Fibroblast of skin of abdomen (primary cell): ENCODE data around the gene TFPI2. TPM values are rescaled to one million over a fixed set of nuclear protein-coding genes. Genes with fewer than 3 reads are reported as not detected.
"Not testable (repeated sequence)": the region's sequence is repeated elsewhere in the genome, so short reads cannot be mapped to it uniquely, and the experiment has no call there.

Source experiments
- DNase-seq: peaks from one replicate; pipeline ENCODE4 v3.0.0-alpha.2; 2013
- polyA plus RNA-seq, 2 experiments: library from polyadenylated mRNA; unstranded; fragments of 120-200 nt; gene quantifications; one replicate each; pipeline ENCODE4 v1.2.1, GENCODE V29; 2013; ENCODE audit not compliant: insufficient read length in 2 of 2

Gene TFPI2
- 17.1 TPM for polyA plus RNA-seq (2013, experiment 1 of 2; ENCODE audit: insufficient read length)
- 17.8 TPM for polyA plus RNA-seq (2013, experiment 2 of 2; ENCODE audit: insufficient read length)

DNA sequence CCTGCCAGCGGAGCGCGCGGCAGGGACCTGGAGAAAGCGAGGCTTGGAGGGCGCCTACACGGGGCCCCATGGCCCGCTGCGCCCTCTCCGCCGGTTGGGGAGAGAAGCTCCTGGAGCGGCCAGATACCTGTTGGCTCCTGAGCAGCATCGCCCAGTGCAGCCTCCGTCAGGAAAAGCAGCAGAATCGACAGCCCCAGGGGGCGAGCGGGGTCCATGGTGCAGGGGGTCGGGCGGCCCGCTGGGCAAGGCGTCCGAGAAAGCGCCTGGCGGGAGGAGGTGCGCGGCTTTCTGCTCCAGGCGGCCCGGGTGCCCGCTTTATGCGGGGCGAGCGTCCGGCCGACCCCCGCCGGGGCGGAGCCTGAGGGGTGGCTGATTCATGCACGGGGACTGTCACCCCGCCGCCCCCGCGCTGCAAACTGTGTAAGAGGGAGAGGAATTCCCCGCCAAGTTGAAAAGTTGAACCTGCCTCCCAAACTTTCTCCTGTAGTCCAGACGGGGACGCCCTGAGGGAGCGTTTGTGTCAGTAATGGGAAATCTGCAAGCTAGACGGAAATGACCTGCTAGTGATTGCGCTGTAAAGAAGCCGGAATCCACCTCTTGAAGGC, at the start of gene TFPI2:
Gene TFPI2, minus strand, starts transcription at position 290 of the 605 bp plus-strand sequence. Its CDS starts 75 bp downstream, at position 215.
- DNase-seq: peak; percentile 55

DNA sequence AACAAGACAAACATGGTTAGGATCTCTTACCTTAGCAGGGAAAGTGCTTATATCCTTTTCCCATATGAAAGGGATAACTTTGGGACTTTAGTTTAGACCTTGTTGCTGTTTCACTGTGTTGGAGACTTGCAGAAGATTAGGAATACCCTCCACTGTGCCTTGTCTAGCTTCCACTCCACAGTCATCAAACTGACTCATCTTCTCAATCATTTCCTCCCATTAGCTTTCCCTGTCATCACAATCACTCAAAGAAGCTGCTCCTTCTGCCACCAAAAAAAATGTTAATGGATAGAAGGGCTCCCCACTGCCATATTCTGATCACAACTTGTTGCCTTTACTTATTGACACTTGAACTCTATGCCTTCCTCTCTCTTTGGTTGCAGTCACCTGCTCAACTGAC, 47.7 kb upstream of the TFPI2 start:
- no peak for DNase-seq

GRCh38 chr7:93937818-93938217, 47.3 kb upstream of the TFPI2 start:
- DNase-seq: no peak

DNA sequence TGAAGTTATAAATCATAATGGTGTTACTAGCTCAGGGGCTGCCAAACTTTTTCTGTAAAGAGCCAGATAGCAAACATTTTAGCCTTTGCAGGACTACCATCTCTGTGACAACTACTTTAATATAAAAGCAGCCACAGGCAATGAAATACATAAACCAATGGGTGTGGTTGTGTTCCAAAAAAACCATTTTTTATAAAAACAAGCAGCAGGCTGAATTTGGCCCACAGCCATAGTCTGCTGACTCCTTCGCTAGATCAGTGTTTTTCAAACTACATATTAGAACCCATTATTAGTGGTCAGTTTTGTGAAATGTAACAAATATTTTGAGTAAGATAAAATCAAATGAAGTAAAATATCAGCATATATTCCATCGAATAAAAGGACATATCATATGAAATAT, 44.5 kb upstream of the TFPI2 start:
- no peak for DNase-seq

GRCh38 chr7:93933156-93933555, 42.6 kb upstream of the TFPI2 start:
- no peak for DNase-seq

- no peak for DNase-seq
Measured at GRCh38 chr7:93931655-93932054, 41.1 kb upstream of the TFPI2 start.

- DNase-seq: no peak
Measured at GRCh38 chr7:93927585-93927984, 37.0 kb upstream of the TFPI2 start.

GRCh38 chr7:93926800-93927199, 36.2 kb upstream of the TFPI2 start:
- no peak for DNase-seq

DNA sequence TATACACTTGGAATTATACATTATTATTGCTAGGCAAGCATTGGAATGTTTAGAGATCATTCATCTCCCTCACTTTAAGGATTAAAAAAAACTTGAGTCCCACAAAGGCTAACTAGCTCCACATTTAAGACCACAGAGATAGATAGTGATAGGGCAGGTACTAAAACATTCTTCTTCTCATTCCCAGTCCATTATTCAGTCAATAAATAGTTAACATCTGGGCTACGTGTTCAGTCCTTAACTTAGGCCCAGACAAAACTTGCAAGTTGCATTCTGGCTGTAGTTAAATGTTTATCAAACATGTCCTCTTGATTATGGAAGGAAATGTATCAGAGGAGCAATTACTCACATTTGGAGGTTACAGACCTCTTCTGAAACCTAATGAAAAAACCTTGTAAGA, 33.4 kb upstream of the TFPI2 start:
- DNase-seq: peak; percentile 49

- DNase-seq: no peak
Measured at GRCh38 chr7:93923296-93923695, 32.7 kb upstream of the TFPI2 start.

DNA sequence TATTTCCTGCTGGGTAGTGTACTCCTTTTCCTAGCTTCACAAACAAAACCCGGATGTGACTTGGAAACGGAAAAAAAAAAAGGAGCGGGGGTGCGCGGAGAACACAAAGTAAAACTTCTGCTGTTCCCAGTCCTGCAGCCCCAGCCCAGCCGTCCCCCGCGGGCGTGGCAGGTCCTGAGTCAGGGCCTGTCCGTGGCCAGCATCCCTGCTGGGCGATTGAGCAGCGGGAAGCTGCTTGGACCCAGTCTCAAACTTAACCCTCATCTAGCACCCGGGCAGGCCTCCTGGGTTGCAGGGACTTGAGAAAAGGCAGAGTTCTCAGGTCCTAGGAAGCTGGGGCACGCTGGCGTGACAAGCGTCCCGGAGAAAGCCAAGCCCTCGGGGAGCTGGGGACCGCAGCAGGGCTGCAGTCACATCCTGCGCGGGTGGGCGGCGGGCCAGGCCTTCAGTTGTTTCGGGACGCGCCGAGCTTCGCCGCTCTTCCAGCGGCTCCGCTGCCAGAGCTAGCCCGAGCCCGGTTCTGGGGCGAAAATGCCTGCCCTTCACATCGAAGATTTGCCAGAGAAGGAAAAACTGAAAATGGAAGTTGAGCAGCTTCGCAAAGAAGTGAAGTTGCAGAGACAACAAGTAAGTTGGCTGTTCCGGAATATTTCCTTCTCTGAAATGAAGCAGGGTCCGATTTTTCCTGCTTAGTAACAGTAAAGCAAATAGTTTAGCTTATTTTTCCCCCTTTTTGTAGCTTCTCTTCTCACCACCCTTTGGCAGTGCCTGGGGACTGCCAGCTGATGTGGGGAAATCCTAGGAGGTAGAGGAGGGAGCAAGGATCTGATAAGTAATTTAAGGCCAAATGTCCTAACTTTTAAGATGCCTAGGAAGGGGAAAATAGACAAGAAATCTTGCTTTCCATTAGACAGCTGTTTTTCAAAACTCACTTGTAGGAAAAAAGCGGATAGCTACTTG, 31.3 kb upstream of the TFPI2 start, which contains the start of gene GNG11:
Gene GNG11, plus strand, starts transcription at position 129 of the 960 bp plus-strand sequence. Its CDS starts 403 bp downstream, at position 532.
- peak; percentile 71 for DNase-seq

GRCh38 chr7:93921186-93921585, 30.6 kb upstream of the TFPI2 start:
- no peak for DNase-seq

- peak; percentile 28 for DNase-seq
Measured at GRCh38 chr7:93920496-93921182, 30.1 kb upstream of the TFPI2 start.

GRCh38 chr7:93916315-93916714, 25.8 kb upstream of the TFPI2 start:
- DNase-seq: not testable (repeated sequence)

- not testable (repeated sequence) for DNase-seq
Measured at GRCh38 chr7:93915888-93916287, 25.3 kb upstream of the TFPI2 start.

- not testable (repeated sequence) for DNase-seq
Measured at GRCh38 chr7:93915206-93915842, 24.8 kb upstream of the TFPI2 start.

DNA sequence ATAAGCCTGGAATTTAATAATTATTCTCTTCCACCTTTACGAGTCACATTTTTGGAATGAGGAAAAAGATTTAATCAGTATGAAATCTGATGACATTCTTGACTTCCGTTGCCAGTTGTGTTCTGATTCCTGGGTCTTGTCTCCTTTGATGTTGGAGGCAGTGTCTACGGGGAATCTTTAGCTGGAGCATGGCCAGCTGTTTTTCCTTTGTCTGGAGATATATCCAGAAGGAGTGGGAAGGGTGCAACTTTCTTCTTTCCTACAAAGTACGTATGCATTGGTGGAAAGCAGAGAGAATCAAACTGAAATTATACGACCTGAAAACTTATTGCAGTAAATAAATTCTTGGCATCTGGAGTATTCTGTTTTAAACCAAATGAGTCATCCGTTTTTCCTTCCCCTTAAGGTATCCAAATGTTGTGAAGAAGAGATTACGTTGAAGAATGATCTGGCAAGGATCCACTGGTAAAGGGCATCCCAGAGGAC, 24.1 kb upstream of the TFPI2 start:
- DNase-seq: peak; percentile 74

- DNase-seq: no peak
Measured at GRCh38 chr7:93913197-93913596, 22.6 kb upstream of the TFPI2 start.

DNA sequence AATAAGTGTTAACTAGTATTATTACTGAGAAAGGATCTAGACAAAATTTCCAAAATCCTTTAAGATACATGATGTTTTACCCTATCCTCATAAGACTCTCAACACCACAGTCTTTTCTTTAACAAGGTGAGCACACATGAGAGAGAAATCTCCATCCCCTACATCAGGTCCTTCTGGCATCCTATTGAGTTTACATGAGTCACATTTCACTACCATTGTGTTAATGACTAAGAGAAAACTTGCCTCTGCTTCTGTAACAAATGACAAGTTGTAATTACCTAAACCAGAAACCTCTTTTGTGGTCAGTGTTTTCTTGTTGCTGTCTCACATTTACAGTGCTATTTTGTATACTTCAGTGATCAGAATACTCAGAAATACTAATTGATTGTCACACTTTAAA, 21.1 kb upstream of the TFPI2 start:
- DNase-seq: not testable (repeated sequence)

- not testable (repeated sequence) for DNase-seq
Measured at GRCh38 chr7:93911242-93911641, 20.7 kb upstream of the TFPI2 start.

DNA sequence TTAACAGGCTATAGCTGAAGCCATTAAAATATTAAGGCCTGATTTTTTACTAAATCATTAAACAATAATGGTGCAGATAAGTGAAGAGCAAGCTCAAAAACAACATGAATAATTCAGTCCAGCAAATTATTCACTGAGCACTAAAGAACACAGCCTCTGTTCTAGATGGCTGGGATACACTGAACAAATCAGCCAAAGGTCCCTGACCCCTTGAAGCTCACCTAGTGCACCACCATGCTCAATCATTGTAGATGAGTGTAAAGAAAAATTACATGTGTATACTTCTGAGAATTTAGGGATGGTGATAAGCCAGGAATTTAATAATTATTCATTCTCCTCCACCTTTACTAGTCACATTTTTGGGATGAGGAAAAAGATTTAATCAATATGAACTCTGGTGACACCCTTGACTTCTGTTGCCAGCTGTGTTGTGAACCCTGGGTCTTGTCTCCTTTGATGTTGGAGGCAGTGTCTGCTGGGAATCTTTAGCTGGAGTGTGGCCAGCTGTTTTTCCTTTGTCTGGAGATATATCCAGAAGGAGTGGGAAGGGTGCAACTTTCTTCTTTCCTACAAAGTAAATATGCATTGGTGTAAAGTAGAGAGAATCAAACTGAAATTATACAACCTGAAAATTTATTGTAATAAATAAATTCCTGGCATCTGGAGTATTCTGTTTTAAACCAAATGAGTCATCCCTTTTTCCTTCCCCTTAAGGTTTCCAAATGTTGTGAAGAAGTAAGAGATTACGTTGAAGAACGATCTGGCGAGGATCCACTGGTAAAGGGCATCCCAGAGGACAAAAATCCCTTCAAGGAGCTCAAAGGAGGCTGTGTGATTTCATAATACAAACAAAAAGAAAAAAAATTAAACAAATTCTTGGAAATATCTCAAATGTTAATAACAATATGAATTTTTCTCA, 19.8 kb upstream of the TFPI2 start:
- DNase-seq: peak; percentile 76
